Stimulated activated CD8-positive, alpha-beta memory T cell treated with anti-CD3 and anti-CD28 coated beads, Interleukin-7, amount 100 ng/mL, for 48 hours (primary cell): Measurements from ENCODE around the gene MPRIP.
"Not testable (repeated sequence)": the region's sequence is repeated elsewhere in the genome, so short reads cannot be mapped to it uniquely, and the experiment has no call there.

ENCODE experiments used
- DNase-seq, 2 donors: peaks; one replicate each; pipeline ENCODE4 v3.0.0-alpha.2; 2020; ENCODE audit warnings: low read depth in 1 of 2; ENCODE audit errors: extremely low read depth in 1 of 2

The MPRIP gene

GRCh38 chr17:17158506-17158905 lies 116.2 kb downstream of the MPRIP start:
- not testable (repeated sequence) for DNase-seq

- no peak for DNase-seq
Measured at GRCh38 chr17:17159571-17159970, 117.3 kb downstream of the MPRIP start.

- DNase-seq = no peak
Measured at GRCh38 chr17:17161121-17161520, 118.9 kb downstream of the MPRIP start.

GRCh38 chr17:17161759-17162158 lies 119.5 kb downstream of the MPRIP start:
- DNase-seq = no peak

DNA sequence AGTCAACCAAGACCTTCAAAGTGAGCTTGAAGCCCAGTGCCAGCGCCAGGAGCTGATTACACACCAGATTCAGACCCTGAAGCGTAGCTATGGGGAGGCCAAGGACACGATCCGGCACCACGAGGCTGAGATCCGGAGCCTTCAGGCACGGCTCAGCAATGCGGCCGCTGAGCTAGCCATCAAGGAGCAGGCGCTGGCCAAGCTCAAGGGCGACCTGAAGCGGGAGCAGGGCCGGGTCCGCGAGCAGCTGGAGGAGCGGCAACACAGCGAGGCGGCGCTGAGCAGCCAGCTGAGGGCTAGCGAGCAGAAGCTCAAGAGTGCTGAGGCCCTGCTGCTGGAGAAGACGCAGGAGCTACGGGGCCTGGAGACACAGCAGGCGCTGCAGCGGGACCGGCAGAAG lies 121.9 kb downstream of the MPRIP start:
- DNase-seq = no peak

DNA sequence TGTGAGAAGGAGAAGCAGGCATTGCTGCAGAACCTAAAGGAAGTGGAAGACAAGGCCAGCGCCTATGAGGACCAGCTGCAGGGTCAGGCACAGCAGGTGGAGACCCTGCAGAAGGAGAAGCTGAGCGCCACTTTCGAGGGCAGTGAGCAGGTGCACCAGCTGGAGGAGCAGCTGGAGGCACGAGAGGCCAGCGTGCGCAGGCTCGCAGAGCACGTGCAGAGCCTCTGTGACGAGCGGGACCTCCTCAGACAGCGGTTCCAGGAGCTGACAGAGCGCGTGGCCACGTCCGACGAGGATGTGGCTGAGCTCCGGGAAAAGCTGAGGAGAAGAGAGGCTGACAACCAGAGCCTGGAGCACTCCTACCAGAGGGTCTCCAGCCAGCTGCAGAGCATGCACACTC lies 122.4 kb downstream of the MPRIP start:
- DNase-seq = no peak

DNA sequence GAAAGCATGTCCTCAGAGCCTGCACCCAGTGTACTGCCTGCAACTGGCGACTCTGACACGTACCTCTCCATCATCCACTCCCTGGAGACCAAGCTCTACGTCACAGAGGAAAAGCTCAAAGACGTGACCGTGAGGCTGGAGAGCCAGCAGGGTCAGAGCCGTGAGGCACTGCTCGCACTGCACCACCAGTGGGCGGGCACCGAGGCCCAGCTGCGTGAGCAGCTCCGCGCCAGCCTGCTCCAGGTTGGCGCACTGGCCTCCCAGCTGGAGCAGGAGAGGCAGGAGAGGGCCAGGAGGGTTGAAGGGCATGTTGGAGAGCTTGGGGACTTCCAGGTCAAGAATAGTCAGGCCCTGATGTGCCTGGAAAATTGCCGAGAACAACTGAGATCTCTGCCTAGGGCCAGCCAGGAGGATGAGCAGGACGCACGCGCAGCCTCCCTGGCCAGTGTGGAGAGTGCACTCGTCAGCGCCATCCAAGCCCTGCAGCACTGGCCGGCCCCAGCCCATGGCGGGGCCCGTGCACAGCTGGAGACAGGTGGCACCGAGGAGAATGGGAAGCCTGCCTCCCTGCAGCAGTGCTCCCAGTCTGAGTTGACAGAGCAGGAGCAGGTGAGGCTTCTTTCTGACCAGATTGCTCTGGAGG lies 123.5 kb downstream of the MPRIP start:
- no peak for DNase-seq

DNA sequence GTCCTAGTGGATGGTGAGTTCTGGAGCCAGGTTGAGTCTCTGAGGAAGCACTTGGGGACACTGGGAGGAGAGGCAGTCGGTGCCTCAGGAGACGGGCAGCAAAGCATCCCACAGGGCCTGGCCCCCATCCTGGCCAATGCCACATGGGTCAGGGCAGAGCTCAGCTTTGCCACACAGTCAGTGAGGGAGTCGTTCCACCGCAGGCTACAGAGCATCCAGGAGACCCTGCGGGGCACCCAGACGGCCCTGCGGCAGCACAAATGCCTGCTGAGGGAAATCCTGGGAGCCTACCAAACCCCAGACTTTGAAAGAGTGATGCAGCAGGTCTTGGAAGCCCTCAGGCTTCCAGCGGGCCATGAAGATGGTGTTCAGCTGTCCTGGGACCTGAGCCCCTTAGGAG lies 124.2 kb downstream of the MPRIP start:
- DNase-seq = no peak

- no peak for DNase-seq
Measured at GRCh38 chr17:17167356-17167755, 125.1 kb downstream of the MPRIP start.

DNA sequence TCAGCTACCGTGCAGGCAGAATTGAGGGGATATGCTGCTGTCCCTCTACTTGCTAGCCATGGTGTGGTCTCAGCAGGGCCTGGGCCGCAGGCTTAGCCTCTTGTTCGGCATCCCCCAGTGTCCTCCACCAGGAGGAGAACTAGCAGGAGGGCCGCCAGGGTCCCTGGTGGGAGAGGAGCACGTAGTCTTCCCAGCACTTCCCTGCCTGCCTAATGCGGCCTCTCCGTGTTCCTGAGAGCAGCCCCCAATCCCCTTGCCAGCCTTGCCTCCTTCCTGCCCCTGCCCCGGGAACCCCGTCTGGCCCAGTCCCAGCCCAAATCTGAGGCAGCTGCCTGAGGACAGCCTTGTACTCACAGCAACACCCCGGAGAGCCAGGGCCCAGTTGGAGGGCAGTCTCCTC lies 125.7 kb downstream of the MPRIP start:
- no peak for DNase-seq

DNA sequence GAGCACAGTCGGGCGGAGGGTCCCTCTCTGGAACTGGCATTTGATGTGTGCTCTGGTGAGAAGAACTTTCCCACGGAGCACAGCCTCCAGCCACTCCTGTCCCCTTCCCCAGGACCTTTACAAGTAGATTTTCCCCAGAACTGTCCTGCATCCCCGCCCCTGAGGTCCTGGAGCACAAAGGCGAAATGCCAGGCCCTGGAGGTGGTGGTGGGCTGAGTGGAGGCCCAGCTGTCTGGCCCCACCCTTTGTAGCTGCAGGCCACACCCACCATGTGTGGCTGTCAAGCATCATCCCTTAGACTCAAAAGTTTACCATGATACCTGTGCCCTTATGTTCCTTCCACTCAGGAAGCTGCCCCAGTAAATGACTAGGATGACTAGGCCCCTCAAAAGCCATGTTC lies 126.1 kb downstream of the MPRIP start:
- no peak for DNase-seq

DNA sequence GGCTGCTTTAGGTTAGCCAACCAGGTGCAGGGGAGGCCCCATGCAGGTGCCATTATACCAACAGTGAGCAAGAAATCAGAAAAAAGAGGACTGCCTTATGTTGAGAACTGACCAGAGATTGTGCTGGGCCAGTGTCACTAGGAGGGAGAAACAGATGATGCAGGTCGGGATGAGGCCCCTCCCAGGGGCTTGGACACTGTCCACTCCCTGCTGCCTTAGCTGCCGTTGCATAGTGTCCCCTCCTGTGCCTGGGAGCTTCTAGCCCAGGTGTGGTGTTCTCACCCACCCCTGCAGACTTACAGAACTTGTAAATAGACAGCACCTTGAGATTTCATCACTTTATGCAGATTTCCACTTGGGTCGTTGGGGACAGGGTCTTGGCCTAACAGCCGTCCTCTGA lies 127.1 kb downstream of the MPRIP start:
- no peak for DNase-seq

DNA sequence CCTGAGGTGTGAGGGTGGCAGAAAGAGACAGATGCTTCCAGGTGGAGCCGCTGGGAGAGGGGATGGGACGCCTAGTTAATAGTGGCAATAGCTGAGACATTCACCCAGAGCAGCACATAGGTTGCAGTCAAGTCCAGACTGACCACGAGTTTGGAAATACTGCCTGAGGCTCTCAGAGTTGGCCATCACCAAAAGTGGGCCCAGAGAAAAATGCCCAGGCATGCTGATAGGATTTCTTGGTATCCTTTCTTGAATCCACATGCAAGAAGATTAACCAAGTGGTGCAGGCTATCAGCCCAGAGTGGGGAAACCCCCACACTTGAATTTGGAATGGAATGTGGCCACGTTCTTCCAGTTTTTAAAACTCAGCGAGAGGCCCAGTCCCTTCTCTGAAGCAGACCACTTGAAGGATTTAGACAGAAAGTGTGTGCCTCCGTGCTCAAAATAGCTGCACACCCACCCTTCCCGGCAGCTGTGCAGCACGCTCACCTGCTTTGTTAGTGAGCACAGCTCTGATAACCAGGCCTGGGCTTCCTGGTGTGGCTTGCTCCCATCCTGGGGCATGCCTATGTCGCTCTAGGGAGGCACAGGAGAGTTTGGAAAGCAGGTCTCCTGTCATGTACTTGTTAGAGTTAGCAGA lies 128.2 kb downstream of the MPRIP start:
- DNase-seq = no peak

- DNase-seq = no peak
Measured at GRCh38 chr17:17171186-17171585, 128.9 kb downstream of the MPRIP start.

DNA sequence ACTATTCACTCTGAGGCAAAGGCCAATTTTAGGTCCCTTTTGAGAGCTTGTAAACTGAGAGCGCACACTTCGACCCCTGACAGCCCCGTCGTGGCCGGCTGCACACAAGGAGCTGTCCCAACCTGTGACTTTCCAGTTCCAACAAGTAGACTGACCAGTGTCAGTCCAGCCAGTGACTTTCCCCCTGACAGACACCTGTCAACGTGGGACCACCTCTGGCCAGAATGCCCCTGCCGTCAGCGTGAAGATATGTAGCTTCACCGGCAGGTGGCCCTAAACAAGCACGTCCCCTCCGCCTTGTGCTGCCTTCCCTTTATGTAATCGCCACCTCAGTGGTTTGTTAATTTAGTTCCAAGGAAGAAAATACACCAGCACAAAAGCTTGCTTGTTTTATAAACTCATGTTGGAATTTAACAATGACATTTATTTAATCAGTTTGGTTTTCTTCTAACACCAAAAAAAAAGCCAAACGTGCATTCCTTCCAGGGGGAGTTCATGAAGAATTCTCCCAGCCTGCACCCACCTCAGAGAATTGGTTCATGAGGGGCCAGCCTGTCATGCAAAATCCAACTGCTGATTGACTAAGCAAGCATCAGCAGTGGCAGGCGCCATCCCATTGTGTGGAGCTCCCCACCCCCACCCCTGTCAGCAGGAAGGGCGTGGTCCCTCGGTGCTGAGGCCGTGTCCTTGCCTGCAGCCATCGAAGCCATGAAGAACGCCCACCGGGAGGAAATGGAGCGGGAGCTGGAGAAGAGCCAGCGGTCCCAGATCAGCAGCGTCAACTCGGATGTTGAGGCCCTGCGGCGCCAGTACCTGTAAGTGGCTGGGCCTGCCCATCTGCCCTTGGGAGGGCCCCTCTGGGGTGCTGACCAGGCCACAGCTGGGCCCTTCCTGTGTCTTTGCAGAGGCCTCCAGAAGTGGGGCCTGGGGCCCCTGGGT lies 130.0 kb downstream of the MPRIP start:
- no peak for DNase-seq

- no peak for DNase-seq
Measured at GRCh38 chr17:17172990-17173389, 130.7 kb downstream of the MPRIP start.

DNA sequence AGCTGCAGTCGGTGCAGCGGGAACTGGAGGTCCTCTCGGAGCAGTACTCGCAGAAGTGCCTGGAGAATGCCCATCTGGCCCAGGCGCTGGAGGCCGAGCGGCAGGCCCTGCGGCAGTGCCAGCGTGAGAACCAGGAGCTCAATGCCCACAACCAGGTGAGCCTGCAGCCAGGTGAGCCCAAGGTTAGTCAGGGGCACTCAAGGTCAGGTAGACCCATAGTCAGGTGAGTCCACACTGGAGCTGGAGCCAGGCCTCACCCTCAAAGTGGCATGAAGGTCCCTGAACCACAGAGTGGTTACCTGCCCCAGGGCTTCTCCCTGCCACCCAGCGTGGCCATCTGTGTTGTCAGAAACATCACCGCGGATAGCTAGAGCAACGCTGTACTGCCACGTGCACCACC lies 131.7 kb downstream of the MPRIP start:
- no peak for DNase-seq

DNA sequence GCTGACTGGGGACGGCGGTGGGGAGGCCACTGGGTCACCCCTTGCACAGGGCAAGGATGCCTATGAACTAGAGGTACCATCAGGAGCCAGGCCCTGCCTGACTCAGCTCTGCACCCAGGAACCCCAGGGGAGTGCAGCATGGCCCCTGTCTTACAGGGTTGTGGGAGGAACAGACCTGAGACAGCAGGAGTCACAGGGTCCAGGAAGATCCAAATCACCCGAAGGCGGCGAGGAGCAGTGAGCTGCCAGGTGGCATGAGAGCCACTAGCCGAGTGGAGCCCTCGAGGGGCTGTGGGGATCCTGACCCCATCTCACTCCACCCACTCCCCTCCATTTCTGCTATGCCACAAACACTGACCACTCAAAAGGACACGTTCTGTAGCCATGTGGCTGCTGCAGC lies 133.1 kb downstream of the MPRIP start:
- DNase-seq = no peak

DNA sequence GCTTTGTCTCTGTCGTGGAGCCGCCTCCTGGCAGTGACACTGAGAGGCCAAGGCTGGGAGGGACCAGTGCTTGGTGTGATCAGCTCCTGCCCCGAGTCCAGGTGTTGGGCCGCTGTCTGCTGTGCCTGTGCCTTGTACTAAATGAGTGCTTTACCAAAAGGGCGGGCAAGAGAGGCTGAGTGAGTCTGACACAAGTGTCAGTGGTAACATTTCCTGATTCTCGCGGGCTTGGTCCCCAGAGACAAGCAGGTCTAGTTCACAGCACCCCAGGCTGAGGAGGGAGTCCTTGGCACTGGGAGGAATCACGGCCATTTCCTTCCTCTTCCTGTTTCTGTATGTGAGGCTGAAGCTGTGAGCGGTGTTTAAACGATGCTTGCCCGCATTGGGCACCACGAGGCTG lies 133.7 kb downstream of the MPRIP start:
- no peak for DNase-seq

DNA sequence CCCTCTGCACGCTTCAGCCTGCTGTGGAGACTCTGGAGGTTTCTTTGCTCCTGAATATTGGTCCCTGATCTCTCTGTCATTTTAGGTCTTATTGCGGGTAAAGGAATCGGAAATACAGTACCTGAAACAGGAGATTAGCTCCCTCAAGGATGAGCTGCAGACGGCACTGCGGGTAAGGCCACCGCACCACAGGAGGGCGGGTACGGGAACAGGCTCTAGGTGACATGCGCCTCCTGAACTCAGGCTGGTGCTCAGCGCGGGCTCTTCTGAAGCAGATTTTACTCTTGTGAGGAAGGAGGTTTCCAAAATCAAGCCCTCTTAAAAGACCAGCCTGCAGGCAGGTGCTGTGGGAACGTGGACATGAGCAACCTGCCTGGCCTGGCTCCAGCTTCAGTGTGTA lies 134.1 kb downstream of the MPRIP start:
- no peak for DNase-seq

GRCh38 chr17:17177176-17177575 lies 134.9 kb downstream of the MPRIP start:
- no peak for DNase-seq

- DNase-seq = no peak
Measured at GRCh38 chr17:17179371-17179827, 137.1 kb downstream of the MPRIP start.
